HepG2 (cell line): ENCODE data around the gene ZNF217. TPM values are rescaled to one million over a fixed set of nuclear protein-coding genes. Genes with fewer than 3 reads are reported as not detected.

Experiments
- GATAD2A ChIP-seq: IDR thresholded peaks from 2 replicates; pipeline ENCODE4 v1.6.1; 2016
- HNRNPUL1 ChIP-seq: fragments of 200-400 bp; formaldehyde crosslinking; IDR thresholded peaks from 2 replicates; pipeline ENCODE4 v1.6.1; 2017; ENCODE audit warnings: low read depth, mild to moderate bottlenecking, low read length, moderate library complexity
- KDM2A ChIP-seq: sonication (generic); formaldehyde crosslinking; IDR thresholded peaks from 2 replicates; pipeline ENCODE4 v1.4.0; 2020; ENCODE audit warnings: low read depth, missing genetic modification reagents, borderline replicate concordance
- MYPOP ChIP-seq: sonication (generic); formaldehyde crosslinking; IDR thresholded peaks from 2 replicates; pipeline ENCODE4 v1.8.1; 2023; ENCODE audit warnings: mild to moderate bottlenecking, moderate library complexity, missing genetic modification reagents
- NCOR1 ChIP-seq: fragments of 200-600 bp; sonication (generic); IDR thresholded peaks from 2 replicates; pipeline ENCODE4 v1.7.0; 2017; ENCODE audit warnings: antibody characterized with exemption, low read length, borderline replicate concordance
- RFXANK ChIP-seq: IDR thresholded peaks from 2 replicates; pipeline ENCODE4 v1.6.1; 2016
- SMAD3 ChIP-seq: sonication (generic); formaldehyde crosslinking; IDR thresholded peaks from 2 replicates; pipeline ENCODE4 v1.4.0; 2020; ENCODE audit warnings: missing genetic modification reagents
- SPEN ChIP-seq: sonication (generic); formaldehyde crosslinking; IDR thresholded peaks from 2 replicates; pipeline ENCODE4 v1.5.1; 2020; ENCODE audit warnings: low read depth, mild to moderate bottlenecking, missing genetic modification reagents
- ZEB1 ChIP-seq: IDR thresholded peaks from 2 replicates; pipeline ENCODE4 v1.6.1; 2012; ENCODE audit warnings: mild to moderate bottlenecking, low read depth, inconsistent platforms; ENCODE audit not compliant: insufficient replicate concordance
- ZNF280D ChIP-seq: sonication (generic); formaldehyde crosslinking; IDR thresholded peaks from 2 replicates; pipeline ENCODE4 v1.5.1; 2020; ENCODE audit warnings: mild to moderate bottlenecking, missing genetic modification reagents
- ZNF354B ChIP-seq: sonication (generic); formaldehyde crosslinking; IDR thresholded peaks from 2 replicates; pipeline ENCODE4 v1.8.0; 2022; ENCODE audit warnings: mild to moderate bottlenecking, missing genetic modification reagents
- ZNF44 ChIP-seq: sonication (generic); formaldehyde crosslinking; IDR thresholded peaks from 2 replicates; pipeline ENCODE4 v1.5.1; 2020; ENCODE audit warnings: mild to moderate bottlenecking, missing genetic modification reagents
- ZNF691 ChIP-seq: sonication (generic); formaldehyde crosslinking; IDR thresholded peaks from 2 replicates; pipeline ENCODE4 v1.4.0; 2020; ENCODE audit warnings: missing genetic modification reagents, low read depth, mild to moderate bottlenecking, borderline replicate concordance
- polyA plus RNA-seq, 8 experiments: library from polyadenylated mRNA; depleted of rRNA in 3 of 8; stranded (reverse) in 7 of 8; unstranded in 1 of 8; fragments of >200 nt; fragmentation: Illumina TruSeq in 4 of 8; extraction: Trizol in 4 of 8; gene quantifications; 2 replicates each; pipeline versions ENCODE4 v1.2.1 to v1.2.3, GENCODE V29; 2011 to 2016; ENCODE audit warnings: low read depth in 4 of 8, missing spikeins in 1 of 8, mixed read lengths in 1 of 8; ENCODE audit not compliant: insufficient read depth in 1 of 8
- total RNA-seq, 5 experiments: library from RNA; depleted of rRNA; stranded (reverse); fragments of >200 nt; fragmentation: Illumina TruSeq; extraction: Trizol; gene quantifications; 2 replicates each; pipeline ENCODE4 v1.2.3, GENCODE V29; 2016; ENCODE audit warnings: low read depth in 1 of 5
- TF ChIP-seq, protein P1 (sequence below): IDR thresholded peaks from 2 replicates; pipeline ENCODE4 v1.6.1; 2016; ENCODE audit warnings: low read depth, missing genetic modification reagents, missing compliant biosample characterization
- TF ChIP-seq, protein P2 (sequence below): sonication (generic); formaldehyde crosslinking; IDR thresholded peaks from 2 replicates; pipeline ENCODE4 v1.4.0; 2020; ENCODE audit warnings: missing genetic modification reagents

Gene ZNF217
- total and polyA plus RNA-seq, 2 of the 13 experiments (the other 11 are each of a cell fraction or from before 2014, with no cell fraction given) = 22.3 to 29.8 TPM

DNA sequence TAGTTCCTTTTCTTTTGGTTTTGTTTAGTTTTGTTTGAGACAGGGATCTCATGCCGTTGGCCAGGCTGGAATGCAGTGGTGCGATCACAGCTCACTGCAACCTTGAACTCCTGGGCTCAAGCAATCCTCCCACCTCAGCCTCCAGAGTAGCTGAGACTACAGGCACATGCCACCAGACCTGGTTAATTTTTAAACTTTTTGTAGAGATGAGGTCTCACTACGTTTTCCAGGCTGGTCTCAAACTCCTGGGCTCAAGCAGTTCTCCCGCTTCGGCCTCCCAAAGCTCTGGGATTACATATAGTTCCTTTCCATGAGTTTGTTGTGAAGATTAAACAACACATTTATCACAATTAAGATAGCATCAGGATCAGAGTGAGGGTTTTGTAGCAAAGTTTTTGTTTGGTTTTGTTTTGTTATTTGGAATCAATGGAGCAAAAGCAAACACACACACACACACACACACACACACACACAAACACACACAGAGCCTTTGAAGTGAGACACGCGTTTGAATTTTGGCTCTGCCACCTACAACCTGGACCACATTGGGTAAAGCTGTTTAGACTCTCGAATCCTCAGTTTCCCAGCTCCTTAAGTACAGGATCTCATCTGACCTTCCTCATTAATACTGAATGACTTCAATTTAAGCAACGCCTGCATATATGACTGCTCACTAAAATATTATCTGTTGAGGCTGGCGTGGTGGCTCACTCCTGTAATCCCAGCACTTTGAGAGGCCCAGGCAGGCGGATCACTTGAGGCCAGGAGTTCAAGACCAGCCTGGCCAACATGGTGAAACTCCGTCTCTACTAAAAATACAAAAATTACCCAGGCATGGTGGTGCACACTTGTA, 41.7 kb downstream of the ZNF217 start (continued):
- 0 out of 2 replicates have a peak, but pooled peaks have one; percentile 22 for TF ChIP-seq MYPOP (CRISPR knock-in tag)
- TF ChIP-seq ZNF691 (CRISPR knock-in tag) = peak; percentile 52; the same call in 1 of the 2 replicates
- 0 out of 2 replicates have a peak, but pooled peaks have one; percentile 62 for TF ChIP-seq ZNF44
- TF ChIP-seq, protein P1, sequence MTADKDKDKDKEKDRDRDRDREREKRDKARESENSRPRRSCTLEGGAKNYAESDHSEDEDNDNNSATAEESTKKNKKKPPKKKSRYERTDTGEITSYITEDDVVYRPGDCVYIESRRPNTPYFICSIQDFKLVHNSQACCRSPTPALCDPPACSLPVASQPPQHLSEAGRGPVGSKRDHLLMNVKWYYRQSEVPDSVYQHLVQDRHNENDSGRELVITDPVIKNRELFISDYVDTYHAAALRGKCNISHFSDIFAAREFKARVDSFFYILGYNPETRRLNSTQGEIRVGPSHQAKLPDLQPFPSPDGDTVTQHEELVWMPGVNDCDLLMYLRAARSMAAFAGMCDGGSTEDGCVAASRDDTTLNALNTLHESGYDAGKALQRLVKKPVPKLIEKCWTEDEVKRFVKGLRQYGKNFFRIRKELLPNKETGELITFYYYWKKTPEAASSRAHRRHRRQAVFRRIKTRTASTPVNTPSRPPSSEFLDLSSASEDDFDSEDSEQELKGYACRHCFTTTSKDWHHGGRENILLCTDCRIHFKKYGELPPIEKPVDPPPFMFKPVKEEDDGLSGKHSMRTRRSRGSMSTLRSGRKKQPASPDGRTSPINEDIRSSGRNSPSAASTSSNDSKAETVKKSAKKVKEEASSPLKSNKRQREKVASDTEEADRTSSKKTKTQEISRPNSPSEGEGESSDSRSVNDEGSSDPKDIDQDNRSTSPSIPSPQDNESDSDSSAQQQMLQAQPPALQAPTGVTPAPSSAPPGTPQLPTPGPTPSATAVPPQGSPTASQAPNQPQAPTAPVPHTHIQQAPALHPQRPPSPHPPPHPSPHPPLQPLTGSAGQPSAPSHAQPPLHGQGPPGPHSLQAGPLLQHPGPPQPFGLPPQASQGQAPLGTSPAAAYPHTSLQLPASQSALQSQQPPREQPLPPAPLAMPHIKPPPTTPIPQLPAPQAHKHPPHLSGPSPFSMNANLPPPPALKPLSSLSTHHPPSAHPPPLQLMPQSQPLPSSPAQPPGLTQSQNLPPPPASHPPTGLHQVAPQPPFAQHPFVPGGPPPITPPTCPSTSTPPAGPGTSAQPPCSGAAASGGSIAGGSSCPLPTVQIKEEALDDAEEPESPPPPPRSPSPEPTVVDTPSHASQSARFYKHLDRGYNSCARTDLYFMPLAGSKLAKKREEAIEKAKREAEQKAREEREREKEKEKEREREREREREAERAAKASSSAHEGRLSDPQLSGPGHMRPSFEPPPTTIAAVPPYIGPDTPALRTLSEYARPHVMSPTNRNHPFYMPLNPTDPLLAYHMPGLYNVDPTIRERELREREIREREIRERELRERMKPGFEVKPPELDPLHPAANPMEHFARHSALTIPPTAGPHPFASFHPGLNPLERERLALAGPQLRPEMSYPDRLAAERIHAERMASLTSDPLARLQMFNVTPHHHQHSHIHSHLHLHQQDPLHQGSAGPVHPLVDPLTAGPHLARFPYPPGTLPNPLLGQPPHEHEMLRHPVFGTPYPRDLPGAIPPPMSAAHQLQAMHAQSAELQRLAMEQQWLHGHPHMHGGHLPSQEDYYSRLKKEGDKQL (CRISPR knock-in tag) = 0 out of 2 replicates have a peak, but pooled peaks have one; percentile 30
- TF ChIP-seq ZNF354B (CRISPR knock-in tag) = peak; percentile 70; the same call in 1 of the 2 replicates
- peak; percentile 92 for TF ChIP-seq SMAD3 (CRISPR knock-in tag)
- TF ChIP-seq NCOR1 = peak; percentile 79; the same call in 1 of the 2 replicates
- TF ChIP-seq HNRNPUL1 = 0 out of 2 replicates have a peak, but pooled peaks have one; percentile 43
- TF ChIP-seq, protein P2, sequence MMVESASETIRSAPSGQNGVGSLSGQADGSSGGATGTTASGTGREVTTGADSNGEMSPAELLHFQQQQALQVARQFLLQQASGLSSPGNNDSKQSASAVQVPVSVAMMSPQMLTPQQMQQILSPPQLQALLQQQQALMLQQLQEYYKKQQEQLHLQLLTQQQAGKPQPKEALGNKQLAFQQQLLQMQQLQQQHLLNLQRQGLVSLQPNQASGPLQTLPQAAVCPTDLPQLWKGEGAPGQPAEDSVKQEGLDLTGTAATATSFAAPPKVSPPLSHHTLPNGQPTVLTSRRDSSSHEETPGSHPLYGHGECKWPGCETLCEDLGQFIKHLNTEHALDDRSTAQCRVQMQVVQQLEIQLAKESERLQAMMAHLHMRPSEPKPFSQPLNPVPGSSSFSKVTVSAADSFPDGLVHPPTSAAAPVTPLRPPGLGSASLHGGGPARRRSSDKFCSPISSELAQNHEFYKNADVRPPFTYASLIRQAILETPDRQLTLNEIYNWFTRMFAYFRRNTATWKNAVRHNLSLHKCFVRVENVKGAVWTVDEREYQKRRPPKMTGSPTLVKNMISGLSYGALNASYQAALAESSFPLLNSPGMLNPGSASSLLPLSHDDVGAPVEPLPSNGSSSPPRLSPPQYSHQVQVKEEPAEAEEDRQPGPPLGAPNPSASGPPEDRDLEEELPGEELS (CRISPR knock-in tag) = peak; percentile 72
- TF ChIP-seq GATAD2A (CRISPR knock-in tag) = peak; percentile 91
- peak; percentile 100 for TF ChIP-seq ZNF280D (CRISPR knock-in tag)
- peak; percentile 20 for TF ChIP-seq ZEB1
- TF ChIP-seq SPEN (CRISPR knock-in tag) = peak; percentile 78; the same call in 1 of the 2 replicates
- TF ChIP-seq KDM2A (CRISPR knock-in tag) = peak; percentile 70; the same call in 1 of the 2 replicates
- TF ChIP-seq RFXANK (CRISPR knock-in tag) = peak; percentile 85
